Muscle layer of duodenum (tissue), 2 donors: Measurements from ENCODE around the gene PDE2A.

Source experiments
- H3K27ac ChIP-seq: one replicate; pipeline ENCODE4 v1.7.0; 2013; ENCODE audit warnings: mild to moderate bottlenecking, low read length
- H3K27me3 ChIP-seq: one replicate; pipeline ENCODE4 v1.7.0; 2013; ENCODE audit warnings: low read depth, mild to moderate bottlenecking, control low read depth, low read length
- H3K36me3 ChIP-seq, 2 donors: one replicate each; pipeline ENCODE4 v1.7.0; 2013; ENCODE audit warnings: low read length in 2 of 2, control low read depth in 1 of 2, mild to moderate bottlenecking in 1 of 2; ENCODE audit not compliant: insufficient read depth in 2 of 2, control insufficient read depth in 1 of 2
- H3K4me1 ChIP-seq, 2 donors: one replicate each; pipeline ENCODE4 v1.7.0; 2013; ENCODE audit warnings: low read length in 2 of 2, mild to moderate bottlenecking in 2 of 2, control low read depth in 1 of 2, moderate library complexity in 1 of 2; ENCODE audit not compliant: insufficient read depth in 2 of 2, control insufficient read depth in 1 of 2
- H3K4me3 ChIP-seq, 2 donors: one replicate each; pipeline ENCODE4 v1.7.0; 2013; ENCODE audit warnings: low read length in 2 of 2, low read depth in 1 of 2, mild to moderate bottlenecking in 1 of 2
- H3K9me3 ChIP-seq, 2 donors: one replicate each; pipeline ENCODE4 v1.7.0; 2013; ENCODE audit warnings: low read length in 2 of 2, control low read depth in 1 of 2, mild to moderate bottlenecking in 1 of 2; ENCODE audit not compliant: control insufficient read depth in 1 of 2
- donor health status: healthy.

The PDE2A gene

DNA sequence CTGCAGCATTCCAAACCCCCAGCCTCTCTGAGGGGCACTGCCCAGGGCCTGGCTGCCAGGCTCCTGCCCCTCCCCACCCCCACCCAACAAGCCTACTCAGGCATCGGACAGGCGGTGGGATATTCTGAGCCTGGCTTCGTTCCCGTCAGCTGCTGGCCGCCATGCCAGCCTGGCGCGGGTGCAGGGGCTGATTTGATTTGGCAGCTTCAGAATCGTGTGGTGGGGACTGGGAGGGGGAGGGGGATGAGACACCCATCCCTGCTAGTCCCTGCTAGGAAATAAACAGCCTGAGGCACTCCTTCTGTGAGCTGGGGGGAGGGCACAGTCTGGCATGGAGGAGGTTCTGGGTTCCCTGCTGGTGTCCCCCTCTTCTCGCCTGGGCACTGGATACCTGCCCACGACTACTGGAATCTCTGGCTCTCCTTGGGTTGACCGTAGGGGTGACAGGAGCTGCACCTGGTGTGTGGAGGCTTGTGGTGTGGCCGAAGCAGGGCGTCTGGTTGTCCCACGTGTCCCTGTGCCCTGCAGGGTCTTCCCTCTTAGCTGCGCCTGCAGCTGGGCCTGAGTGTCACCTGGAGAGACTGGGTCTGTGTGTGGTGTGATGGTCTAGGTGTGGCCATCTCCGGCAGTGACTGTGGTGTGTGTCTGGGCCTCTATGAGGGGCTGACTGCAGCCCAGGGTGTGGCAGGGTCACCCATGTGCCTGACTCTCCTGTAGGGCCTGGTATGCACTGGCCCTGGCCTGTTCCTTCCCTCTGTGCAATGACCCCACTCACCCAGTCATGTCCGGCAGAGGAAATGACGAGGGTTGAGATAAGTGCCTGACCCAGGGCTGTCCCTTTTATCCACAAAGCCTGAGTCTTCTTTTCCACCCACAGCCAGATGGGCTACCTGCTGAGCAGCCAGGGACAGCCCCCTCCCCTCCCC lies 42.2 kb downstream of the PDE2A start:
- H3K27ac ChIP-seq, result no peak overlapping the region
- H3K36me3 ChIP-seq, result no peaks in the 10 kb centered on the region
- H3K4me1 ChIP-seq, result peaks cover 7 to 62% of the 10 kb centered on the region in 2 donors
- no peak overlapping the region for H3K4me3 ChIP-seq
- H3K9me3 ChIP-seq, result no peaks in the 10 kb centered on the region
- H3K27me3 ChIP-seq, result no peaks in the 10 kb centered on the region

DNA sequence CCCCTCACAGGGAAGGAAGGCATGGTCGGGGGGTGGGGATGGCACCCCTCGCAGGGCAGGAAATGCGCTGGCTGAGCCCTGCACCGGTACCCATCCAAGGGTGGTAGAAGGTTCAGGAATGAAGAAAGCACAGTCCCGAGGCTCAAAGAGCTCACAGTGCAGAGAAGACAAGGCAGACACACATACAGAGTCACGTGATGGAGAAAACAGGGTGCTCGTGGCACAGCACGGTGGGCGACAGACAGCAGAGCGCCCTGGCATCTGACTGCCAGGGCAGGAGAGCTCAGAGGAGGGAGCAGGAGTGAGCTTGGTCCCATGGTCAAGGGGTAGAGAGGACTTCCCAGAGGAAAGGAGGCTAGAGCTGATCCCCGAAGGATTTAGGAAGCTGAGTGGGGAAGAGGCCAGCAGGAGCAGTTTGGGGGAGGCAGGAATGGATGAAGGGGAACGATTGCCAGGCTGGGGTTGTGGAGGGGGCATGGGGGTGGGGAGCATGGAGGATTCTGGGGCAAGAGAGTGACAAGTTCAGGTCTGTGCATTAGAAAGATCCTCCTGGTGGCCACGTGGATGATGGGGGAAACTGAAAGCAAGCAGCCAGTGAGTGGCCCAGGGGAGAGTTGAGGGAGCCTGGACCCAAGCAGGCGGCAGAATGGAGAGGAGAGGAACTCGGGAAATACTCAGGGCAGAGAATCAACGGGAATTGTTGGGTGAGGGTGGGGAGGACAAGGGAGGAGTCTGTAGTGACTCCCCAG lies 43.9 kb downstream of the PDE2A start:
- H3K36me3 ChIP-seq, result no peaks in the 10 kb centered on the region
- peaks cover 9 to 73% of the 10 kb centered on the region in 2 donors for H3K4me1 ChIP-seq
- H3K9me3 ChIP-seq, result no peaks in the 10 kb centered on the region
- H3K27ac ChIP-seq, result peak overlapping the region; percentile 20
- no peaks in the 10 kb centered on the region for H3K27me3 ChIP-seq
- H3K4me3 ChIP-seq, result no peak overlapping the region

DNA sequence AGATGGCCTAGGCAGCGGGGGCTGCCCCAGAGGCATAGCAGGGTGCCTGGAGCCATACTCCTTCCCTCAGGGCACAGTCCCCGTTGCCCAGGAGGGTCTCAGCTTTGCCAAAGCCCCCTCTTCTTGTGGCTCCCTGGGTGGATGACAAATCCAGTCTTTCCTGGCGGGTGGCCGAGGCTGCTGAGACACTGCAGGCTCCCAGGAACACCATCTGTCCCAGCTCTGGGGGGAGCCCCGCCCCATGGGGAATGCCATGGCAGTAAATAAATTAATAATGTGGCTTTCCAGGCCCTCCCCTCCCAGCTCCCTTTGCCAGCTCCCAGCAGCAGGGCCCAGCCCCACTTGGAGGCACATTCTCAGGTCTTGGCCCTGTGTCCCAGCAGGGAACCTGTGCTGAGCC lies 45.0 kb downstream of the PDE2A start:
- no peak overlapping the region for H3K4me3 ChIP-seq
- H3K27ac ChIP-seq, result no peak overlapping the region
- no peaks in the 10 kb centered on the region for H3K27me3 ChIP-seq
- peaks cover 14 to 78% of the 10 kb centered on the region in 2 donors for H3K4me1 ChIP-seq
- H3K9me3 ChIP-seq, result no peaks in the 10 kb centered on the region
- H3K36me3 ChIP-seq, result no peaks in the 10 kb centered on the region

DNA sequence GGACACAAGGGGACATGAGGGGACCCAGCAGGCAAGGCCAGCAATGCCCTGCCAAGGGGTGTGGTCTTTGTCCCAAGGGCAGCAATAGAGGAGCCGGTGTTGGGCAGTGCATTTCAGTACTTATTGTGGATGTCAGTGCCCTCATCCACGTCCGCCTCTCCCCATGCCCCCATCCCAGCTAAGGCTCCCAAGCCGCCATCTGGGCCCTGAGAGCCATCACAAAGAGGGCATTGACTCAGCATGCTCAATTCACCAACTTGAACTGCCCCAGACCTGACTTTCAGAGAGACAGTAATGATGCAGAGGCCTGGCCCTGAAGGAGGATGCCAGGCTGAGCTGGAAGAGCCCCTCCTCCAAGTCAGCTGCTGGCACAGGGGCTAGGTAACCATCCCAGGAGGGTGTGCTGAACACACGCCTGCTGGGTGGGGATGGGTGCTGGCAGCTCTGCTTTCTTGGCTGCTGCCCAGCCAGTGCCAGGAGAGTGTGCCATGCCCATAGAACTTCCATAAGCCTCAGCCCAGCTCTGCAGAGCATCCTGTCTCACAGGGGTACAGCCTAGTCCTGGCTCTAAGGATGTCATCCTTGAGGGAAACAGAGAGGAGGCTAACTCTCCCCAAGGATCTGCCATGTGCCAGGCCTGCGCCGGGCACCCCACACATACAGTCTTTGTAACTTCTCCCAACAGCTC lies 46.5 kb downstream of the PDE2A start:
- Histone ChIP-seq H3K36me3 (no peaks in the 10 kb centered on the region), H3K4me3 (no peak overlapping the region), H3K4me1 (peaks cover 14 to 74% of the 10 kb centered on the region in 2 donors), H3K27ac (no peak overlapping the region), H3K9me3 (no peaks in the 10 kb centered on the region), H3K27me3 (no peaks in the 10 kb centered on the region)

- Histone ChIP-seq H3K36me3 (no peaks in the 10 kb centered on the region), H3K9me3 (no peaks in the 10 kb centered on the region), H3K4me1 (peaks cover 14 to 61% of the 10 kb centered on the region in 2 donors), H3K4me3 (no peak overlapping the region), H3K27me3 (no peaks in the 10 kb centered on the region), H3K27ac (peak overlapping the region; percentile 31)
Observed at GRCh38 chr11:72626414-72626936, 47.7 kb downstream of the PDE2A start.

DNA sequence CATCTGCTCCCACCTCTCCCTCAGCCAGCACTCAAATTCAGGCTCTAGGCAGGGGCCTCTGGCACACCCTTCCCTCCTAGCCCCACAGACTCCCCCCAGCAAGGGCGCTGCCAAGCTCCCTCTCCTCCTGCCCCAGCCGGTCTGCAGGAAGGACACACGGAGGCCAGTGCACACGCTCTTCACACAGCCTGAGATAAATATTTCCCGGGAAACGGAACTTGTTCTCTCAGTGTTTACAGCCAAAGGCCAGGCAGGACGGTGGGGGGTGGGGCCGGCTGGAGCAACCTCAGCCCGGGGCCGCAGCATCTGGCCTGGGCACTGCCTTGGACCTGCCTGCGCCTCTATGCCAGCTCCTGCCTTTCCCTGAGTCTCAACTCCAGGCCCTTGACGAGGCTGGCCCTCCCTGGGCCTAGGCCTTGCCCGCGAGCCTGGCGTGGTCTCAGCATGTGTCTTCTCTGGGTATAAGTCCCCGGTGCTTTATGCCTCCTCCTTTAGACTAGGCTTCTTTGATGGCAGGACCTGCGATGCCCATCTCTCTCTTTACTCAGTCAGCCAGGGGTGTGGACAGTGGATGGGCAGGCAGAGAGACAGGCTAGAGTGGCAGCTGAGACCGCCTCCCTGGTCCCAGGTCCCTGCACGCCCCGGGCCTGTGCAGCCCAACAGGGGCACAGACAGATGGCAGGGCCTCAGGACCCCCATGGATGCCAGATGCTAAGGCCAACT lies 48.4 kb downstream of the PDE2A start:
- Histone ChIP-seq H3K36me3 (no peaks in the 10 kb centered on the region), H3K9me3 (no peaks in the 10 kb centered on the region), H3K27me3 (no peaks in the 10 kb centered on the region), H3K4me3 (no peak overlapping the region), H3K27ac (peak overlapping the region; percentile 45), H3K4me1 (peaks cover 14 to 55% of the 10 kb centered on the region in 2 donors)

- Histone ChIP-seq H3K27ac (peak overlapping the region; percentile 45), H3K4me1 (peaks cover 9 to 43% of the 10 kb centered on the region in 2 donors), H3K27me3 (no peaks in the 10 kb centered on the region), H3K9me3 (no peaks in the 10 kb centered on the region), H3K4me3 (no peak overlapping the region), H3K36me3 (no peaks in the 10 kb centered on the region)
Observed at GRCh38 chr11:72624496-72625201, 49.6 kb downstream of the PDE2A start.

DNA sequence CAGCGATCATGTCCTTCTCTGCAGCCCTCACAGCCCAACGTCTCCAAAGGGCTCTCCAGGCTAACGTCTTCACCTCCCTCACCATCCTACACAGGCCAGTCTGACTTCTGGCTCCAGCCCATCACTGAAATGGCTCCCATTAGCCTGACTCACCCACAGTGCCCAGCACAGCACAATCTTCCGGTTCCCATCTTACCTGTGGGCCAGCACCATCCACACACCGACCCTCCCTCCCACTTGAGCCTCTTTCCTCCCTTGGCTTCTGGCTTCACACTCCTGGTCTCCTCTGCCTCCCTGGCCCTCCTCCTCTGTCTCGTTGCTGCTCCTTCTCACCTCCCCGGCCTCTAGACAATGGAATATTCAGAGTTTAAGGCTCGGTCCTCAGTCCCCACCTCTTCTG lies 51.2 kb downstream of the PDE2A start:
- Histone ChIP-seq H3K4me1 (peaks cover 7 to 47% of the 10 kb centered on the region in 2 donors), H3K27me3 (no peaks in the 10 kb centered on the region), H3K9me3 (no peaks in the 10 kb centered on the region), H3K27ac (no peak overlapping the region), H3K4me3 (no peak overlapping the region), H3K36me3 (no peaks in the 10 kb centered on the region)

DNA sequence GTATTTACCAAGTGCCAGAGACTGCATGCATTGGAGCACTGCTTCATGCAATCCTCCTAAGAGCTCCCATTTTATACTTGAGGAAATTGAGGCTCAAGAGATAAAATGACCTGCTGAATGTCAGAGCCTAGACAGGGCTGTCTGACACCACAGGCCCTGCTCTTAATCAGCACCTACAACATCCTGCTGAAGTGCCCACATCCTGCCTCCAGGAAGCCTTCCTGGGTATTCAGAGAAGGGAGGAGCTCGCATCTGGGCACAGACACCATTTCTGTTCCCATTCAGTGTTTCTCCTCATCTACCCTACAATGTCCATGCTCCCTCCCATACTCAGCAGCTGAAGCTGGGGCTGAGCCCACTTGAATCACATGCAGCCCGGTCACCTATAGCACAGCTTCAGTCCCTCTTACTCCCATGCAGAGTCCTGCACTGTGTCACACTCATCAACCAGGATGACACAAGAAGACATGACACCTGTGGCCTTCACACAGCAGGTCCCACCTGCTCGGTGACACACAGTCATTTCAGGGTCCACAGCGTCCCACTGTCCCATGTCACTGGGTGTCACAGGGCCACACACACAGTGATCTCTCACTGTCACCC lies 53.1 kb downstream of the PDE2A start:
- Histone ChIP-seq H3K4me1 (peaks cover 7 to 48% of the 10 kb centered on the region in 2 donors), H3K27me3 (no peaks in the 10 kb centered on the region), H3K4me3 (no peak overlapping the region)

DNA sequence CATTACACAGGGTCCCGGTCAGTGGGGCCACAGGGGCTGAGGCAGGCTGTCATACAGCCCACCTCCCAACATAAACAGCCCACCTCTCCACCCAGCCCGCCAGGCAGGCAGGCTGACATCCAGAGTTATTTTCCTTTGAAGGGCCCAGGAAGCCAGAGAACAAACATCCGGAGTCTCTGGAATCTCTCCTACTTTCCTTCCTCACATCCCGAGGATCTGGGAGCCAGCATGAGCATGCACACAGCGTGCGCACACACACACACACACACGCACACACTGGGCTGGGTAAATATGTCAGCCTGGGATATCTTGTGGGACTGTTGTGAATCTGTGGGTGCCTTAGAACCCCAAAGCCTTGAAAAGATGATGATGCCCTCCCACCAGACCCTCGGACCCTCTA lies 55.4 kb downstream of the PDE2A start:
- H3K27ac ChIP-seq, result peak overlapping the region; percentile 23
- H3K4me1 ChIP-seq, result peaks cover 7 to 57% of the 10 kb centered on the region in 2 donors
- H3K9me3 ChIP-seq, result no peaks in the 10 kb centered on the region
- no peak overlapping the region for H3K4me3 ChIP-seq
- H3K27me3 ChIP-seq, result no peaks in the 10 kb centered on the region
- no peaks in the 10 kb centered on the region for H3K36me3 ChIP-seq

More for the DNA sequence above, 53.1 kb downstream of the PDE2A start:
- Histone ChIP-seq H3K27ac (no peak overlapping the region), H3K36me3 (no peaks in the 10 kb centered on the region), H3K9me3 (no peaks in the 10 kb centered on the region)
